Endometrium (tissue), 2 donors: ENCODE data around the gene IMMP2L.
"Not testable (repeated sequence)": the region's sequence is repeated elsewhere in the genome, so short reads cannot be mapped to it uniquely, and the experiment has no call there.

Experiments used
- FAIRE-seq: peaks from 2 replicates; lab custom pipeline; 2012; peaks lifted over from hg19 to GRCh38; lab: Jason Lieb, UNC
- donor health status: control.
- donor health status: control.

Gene IMMP2L

DNA sequence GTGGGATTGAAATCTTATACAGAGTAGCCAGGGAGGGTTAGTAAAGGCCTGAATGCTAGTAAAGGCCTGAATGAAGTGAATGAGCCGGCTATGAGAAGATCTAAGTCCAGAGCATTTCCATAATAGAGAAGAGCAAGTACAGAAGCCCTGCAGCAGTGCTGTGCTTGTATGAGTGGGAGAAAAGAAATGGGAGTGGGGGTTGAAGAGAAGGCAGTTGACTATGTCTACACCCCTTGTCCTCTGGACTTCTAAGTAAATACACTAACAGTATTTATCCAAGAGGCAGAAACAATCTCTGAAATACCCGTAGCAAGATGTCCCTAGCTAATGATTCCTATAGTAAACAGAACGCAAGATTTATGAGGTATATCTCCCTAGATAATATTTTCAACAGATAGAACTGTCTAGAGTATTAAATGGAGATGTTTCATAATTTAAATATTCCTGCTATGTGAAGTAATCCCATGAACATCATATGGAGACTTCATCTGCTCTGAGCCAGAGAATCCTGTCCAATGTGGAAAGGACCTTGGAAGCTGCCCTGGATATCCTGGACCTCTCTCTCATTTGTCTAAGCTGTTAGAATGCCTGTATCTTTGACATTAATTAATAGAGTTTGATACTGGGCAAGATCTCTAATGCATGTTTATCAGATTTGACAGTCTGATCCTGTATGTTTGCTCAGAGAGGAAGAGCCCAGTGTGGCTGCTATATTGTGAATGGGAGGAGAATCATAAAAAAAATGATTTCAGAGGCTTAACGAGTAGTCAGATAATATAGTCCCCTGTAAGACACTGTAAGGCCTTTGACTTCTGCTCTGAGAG is 299.8 kb downstream of the IMMP2L start:
- FAIRE-seq = no peak

DNA sequence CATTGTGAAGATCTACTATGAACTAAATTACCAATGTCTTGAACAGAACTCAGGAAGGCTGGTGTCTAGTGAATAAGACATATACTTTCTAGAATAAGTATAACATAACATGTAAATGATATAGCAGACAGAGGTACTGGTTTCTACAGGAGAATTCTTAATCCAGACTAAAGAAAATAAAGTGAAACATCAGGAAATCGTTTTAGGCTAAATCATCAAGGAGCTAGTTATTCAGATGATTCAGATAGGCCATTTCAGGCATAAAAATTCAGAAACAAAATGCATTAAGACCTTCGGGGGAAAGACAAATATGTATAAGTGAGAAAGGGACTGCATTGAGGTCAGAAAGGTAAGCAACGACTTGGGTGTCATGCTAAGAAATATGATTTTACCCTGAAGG is 300.8 kb downstream of the IMMP2L start:
- no peak for FAIRE-seq

DNA sequence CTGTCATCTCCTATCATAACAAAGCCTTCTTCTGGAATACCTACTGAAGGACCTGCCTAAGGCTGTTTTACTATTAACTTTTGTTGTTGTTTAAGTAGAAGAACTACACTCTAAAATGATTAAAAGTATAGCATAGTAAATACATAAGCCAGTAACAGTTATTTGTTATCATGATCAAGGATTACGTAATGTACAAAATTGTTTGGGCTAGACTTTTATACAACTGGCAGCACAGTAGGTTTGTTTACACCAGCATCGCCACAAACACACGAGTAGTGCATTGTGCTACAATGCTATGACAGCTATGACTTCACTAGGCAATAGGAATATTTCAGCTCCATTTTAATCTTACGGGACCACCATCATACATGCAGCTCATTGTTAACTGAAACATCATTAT is 302.3 kb downstream of the IMMP2L start:
- no peak for FAIRE-seq

DNA sequence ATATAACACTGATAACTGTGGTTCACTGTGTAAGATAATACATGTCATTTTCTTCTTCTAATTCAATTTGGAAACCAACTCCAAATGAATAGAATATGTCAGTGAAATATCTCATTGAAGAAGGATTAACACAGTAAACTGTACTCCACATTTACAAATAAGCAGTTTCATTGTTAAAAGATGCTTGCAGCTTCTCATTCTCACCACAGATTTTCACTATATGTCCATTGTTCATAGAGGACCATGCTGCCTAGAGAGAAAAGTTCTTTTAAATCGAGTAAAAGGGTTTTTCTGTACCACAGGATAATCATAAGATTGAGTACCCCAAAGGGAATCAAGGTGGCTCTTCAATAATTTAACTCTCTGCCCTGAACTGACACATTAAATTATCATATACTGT is 305.9 kb downstream of the IMMP2L start:
- no peak for FAIRE-seq

DNA sequence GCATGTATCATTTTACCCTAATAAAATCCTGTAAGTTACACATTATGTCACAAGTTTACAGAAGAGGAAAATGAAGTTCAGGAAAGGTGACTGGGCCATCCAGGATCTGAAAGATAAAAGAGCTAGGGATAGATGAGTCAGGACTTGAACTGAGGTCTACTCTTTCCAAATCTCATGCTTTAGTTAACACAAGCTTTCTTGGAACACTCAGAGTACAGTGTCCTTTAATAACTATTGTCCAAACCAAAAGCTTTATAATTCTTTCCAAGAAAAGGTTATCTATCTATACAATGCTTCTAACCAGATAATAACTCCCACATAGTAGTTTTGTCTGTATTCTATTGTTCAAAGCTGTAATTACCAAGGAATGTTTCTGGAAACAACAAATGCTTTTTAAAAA is 306.7 kb downstream of the IMMP2L start:
- FAIRE-seq = no peak

DNA sequence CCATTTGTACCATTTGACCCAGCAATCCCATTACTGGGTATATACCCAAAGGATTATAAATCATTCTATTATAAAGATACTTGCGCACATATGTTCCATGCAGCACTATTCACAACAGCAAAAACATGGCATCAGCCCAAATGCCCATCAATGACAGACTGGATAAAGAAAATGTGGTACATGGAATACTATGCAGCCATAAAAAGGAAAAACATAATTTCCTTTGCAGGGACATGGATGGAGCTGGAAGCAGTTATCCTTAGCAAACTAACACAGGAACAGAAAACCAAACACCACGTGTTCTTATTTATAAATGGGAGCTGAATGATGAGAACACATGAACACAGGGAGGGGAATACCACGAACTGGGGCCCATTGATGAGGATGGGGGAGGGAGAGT is 310.9 kb downstream of the IMMP2L start:
- FAIRE-seq = not testable (repeated sequence)

DNA sequence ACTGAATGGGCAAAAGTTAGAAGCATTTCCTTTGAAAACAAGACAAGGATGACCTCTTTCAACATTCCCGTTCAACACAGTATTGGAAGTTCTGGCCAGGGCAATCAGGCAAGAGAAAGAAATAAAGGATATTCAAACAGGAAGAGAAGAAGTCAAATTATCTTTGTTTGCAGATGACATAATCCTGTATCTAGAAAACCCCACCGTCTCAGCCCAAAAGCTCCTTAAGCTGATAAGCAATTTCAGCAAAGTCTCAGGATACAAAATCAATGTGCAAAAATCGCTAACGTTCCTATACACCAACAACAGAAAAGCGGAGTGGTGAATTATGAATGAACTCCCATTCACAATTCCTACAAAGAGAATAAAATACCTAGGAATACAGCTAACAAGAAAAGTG is 312.5 kb downstream of the IMMP2L start:
- FAIRE-seq = not testable (repeated sequence)

DNA sequence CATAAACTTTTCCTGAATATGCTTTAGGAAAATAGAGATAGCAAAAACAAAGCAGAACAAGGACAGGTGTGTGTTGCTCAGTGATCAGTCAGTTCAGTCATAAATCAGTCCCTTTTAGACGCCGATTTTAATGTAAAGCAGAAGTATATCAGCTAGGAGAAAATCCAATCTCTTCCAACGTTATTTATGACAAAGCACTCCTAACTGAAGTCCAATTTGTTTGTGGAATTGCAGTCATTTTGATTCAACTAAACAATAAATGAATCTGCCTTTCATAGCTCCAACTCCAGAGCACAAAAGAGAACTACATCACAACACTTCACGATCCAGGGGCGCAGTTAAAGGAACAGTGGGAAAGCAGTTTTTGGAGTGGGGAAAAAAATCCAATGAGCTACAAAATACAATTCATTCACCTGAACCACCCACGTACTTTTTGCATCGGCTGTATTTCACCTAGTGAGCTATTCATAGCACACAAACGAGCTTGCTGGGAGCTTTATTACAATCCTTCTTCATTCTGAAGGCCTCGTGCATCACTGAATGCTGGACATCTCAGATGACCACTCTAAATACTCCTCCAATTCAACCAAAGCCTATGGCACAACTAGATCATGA is 320.0 kb downstream of the IMMP2L start:
- FAIRE-seq = no peak

DNA sequence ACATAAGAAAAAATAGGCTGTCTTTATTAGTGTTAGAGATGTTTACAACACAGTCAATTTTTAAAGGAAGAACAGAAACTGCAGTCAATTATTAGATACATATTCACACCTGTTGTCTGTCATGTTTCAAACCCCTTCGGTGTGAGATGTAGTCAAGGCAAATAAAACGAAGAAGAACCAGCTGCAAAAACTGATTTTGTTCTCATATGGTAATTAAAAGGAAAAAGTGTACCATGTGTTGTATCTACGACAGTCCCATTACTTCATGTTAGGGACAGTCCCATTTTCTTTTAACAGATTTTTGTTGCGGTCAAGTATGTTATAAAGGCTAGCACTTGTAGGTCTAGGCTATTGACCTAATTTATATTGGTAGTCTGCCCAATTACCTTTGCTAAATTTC is 321.9 kb downstream of the IMMP2L start:
- no peak for FAIRE-seq

DNA sequence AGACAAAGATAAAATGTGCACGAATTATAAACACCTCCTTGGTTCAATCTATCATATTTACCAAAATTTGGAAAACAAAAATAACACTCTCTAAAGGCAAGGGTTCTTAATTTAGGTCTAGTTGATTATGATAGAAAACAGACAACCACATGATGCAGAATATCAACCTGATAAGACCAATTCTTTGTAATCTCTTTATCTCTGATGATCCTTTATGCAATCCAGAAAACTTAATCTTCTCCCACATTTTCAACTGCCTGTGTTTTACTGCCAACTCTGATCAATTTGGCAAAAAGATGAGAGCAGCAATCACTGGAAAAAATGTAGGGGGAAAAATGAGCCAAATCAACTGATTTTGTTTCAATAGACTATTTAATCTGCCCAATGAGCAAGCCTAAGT is 322.9 kb downstream of the IMMP2L start:
- FAIRE-seq = no peak

DNA sequence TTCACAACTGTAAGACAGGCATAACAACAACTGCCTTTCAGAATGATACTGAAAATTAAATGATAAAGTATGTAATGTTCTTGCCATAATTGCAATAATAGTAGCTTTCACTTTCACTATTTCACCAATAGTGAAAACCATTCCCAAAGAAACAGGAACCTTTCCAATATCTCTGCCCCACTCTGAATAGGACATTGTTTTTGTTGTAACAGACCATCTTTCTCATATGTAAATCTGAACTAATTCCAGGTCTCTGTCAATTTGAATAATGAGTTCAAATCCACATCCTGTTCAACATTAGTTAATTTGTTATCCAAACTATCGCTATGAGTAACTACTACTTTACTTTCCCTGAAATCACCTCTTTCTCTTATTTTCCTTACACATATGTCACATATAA is 323.4 kb downstream of the IMMP2L start:
- no peak for FAIRE-seq

DNA sequence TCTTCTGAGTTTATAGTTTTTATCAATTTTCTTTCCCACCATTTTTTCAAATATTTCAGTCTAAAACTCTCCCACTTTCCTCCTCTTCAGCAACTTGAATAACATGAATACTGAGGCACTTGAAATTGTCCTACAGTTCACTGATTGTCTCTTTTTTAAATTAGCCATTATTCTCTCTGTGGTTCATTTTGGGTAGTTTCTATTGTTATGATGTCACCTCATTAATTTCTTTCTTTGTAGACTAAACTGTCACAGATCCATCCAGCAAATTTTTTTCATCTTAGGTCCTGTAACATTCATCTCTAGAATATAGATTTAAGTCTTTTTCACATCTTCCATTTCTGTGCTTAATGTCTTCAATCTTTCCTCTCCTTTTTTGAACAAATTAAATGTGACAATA is 326.6 kb downstream of the IMMP2L start:
- FAIRE-seq = no peak

DNA sequence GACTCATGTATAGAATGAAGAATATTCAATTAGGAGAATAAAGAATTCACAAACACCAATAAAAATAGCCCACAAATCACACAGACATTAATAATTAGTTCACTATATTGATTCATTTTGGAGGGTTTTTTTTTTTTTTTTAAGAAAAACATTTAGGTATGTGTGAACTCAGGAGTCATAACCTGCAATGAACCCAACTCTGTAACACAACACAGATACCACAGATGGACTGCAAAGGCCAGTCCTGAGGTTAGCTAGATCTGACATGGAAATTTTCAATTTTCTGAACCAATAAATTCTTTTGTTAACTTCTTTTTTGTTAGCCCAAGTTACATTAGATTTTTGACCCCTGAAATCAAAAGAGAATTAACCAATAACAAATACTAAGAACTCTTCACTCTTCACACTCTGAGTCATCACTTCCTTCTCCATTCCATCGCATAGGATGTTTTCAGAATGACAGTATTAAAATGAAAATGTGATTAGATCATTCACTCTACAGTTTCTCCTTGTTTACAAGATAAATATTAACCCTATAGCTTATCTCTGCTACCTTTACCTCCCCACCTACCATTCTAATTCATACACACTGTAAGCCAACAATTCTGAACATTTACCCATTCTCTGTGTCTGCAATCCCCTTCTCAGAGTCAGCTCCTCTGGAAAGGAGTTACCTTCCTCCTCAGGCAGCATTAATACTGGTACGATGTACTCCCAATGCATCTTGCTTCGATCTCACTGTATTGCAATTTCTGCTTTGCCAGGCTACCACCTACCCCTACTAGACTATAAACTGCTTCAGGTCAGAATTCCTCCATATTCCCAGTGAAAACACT is 329.8 kb downstream of the IMMP2L start:
- no peak for FAIRE-seq

DNA sequence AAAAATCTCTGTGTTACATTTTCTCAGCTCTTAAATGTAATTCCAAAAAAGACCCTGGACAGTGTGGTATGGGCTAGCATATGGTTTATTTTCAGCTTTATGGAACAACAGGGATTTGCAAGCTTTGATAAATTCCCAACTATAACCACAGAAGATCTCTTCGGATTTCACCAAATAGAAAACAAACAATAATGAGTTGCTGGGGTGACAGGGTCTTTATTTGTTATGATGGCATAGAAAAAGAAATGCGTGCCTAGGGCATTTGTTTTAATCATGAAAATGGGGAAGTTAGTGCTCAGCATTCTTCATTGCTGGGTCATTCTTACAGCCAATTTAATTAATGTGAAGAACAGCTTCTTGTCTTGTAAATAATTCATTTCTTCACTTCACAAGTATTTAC is 332.4 kb downstream of the IMMP2L start:
- no peak for FAIRE-seq

DNA sequence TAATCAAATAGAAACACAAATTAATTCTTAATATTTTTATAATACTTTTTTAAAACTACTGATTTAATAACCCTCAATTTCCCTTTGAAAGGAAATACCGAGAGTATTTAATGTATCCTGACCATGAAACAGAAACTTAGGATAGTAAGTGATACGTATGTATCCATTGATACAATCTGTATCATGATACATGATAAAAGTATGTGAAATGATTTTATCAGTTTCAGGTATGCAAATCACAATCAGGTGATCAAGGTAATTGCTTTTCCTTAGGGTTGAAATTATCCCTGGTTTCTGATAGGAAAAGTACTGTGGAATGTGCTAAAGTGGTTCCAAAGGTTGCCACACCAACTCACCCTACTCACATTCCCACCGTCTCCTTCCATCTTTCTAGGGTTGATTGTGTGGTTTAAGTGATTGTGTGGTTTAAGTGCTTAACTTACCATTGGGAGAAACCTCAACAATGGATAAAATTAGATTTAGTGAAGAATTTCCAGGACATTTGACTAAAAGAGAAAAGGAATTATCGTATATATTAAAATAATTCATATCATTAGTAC is 333.0 kb downstream of the IMMP2L start:
- no peak for FAIRE-seq

DNA sequence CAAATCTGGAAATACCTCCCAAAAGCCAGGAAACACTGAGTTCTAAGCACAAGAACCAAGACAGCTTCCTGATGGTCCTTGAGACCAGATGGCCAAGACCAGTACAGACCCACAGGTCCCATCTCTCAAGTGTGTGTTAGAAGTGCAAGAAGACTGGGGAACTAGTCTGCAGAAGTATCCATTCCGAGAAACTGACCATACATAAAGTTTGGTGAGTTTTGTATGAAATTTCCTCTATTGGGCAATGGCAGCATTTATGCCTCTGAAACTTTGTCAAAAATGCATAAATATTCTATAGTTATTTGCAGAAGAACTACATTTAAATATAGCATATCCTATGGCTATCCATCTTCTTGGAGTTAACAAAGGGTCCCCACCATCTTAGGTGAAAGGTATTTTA is 333.9 kb downstream of the IMMP2L start:
- no peak for FAIRE-seq

DNA sequence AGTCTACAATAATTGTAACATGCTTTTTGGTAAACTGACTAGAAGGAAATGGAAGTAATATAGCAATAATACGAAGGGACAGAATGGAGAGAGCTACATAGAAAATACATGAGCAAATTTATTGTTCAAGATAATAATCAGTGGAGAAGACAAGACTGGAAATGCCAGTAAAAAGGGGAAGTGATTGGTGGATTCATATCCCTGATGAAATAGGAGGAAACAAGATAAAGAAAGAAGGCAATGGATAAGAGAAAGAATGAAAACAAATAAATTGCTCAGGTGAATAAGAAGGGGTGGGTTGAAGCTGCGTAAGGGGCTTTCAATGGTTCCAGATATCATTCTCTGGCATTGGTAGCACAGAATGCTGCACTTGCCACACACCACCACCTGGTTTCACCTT is 335.5 kb downstream of the IMMP2L start:
- no peak for FAIRE-seq

DNA sequence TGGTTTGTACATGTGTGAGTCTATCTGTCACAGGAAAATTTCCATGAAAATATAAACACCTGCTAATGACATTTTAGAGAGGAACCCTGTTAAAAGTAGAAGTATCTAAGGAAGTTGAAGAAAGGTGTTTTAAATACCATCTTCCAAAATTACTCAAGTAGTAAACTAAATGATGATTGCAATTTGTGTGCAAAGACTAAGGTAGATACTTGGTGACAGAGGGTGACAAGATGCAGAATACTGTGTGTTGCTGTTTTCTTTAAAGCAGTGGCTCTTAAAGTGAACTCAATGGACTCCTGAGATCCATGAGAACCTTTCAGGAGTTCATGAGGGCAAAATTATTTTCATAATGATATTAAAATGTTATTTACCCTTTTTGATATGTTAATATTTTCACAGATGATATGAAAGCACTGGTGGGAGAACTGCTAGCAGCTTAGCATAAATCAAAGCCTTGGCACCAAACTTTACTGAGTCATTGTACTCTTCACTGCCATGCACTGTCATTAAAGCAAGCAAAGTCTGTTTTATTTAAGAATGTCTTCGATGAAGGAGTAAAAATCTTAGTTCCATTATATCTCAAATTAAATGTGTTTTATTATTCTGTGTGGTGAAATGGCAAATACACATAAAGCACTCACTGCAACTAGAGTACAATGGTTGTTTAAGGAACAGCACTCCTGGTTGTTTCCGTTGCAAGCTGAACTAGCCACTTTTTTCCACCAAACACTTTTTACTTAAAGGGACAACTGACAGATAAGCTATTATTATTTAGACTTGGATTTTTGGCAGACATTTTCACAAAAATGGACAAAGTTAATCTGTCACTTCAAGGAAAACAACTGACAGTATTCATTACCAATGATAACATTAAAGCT is 337.7 kb downstream of the IMMP2L start:
- no peak for FAIRE-seq

DNA sequence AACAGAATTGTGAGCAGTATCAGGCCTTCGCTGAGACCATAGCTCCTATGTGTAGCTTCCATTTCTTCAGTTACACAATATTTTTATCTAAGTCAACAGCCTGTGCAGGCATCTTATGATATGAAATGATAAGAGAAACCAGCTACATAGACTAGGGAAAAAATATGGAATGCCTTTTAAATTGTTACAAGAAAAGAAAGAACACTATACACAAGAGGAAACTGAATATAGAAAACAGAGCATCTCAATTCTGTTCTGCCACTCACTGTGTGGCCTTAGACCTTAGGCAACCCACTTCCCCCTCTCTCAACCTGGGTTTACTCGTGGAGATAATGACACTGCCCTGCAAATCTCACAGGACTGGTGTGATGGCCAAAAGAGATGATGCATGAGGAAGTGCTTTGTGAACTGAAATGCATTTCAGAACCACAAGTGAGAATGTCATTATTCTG is 338.5 kb downstream of the IMMP2L start:
- FAIRE-seq = no peak

DNA sequence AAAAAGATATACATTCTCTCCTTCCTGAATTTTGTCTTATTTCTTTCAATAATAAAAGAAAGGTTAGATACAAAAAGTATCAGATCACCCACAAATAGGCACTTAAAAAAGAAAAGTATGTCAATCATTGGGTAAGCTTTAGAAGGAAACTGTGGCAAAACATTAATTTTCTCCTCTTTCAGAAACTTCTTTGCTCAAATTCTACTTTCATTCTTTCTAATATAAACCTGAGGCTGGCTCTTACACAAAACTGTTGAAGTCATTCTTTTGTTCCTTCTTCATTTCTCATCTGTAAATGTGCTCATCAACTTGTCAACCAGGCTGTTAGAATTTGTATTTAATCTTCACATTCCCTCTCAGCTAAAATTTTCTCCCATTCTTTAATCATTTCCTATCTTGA is 346.7 kb downstream of the IMMP2L start:
- FAIRE-seq = no peak

DNA sequence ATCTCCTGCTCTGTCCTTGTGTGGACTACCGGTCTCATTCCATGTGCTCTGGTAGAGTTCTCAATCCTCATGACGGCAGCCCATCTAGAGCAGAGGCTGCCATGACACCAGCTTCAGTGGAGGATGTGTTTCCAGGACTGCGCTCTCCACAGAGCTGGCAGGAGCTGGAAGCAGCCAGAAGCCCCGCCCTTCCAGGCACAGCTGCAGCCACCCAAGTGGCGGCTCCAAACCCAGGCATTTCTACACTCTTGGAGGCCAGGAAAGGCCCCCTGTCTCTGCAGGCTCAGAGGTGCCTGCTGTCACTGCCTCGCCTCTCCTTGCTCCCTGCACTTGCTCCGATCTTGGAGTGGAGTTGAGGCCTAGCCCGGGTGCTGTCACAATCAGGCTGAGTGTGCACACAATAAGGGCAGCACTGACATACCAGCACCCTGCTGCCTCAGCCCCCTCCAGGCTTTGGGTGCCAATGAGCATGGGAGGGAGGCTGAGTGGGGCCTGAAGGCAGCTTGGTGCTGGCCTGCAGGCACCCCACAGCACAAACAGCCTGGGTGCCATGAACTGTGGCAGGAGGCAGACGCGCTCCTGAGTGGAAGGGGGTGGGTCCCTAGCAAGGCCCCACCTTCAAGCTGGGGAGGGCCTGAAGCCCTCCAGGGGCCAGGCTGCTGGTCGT is 349.3 kb downstream of the IMMP2L start:
- FAIRE-seq = no peak
